MCF 10A (cell line): ENCODE data around the gene RPS28. TPM values are rescaled to one million over a fixed set of nuclear protein-coding genes. Genes with fewer than 3 reads are reported as not detected.
A peak's percentile ranks its signal among the peaks of the same experiment; 100 is the strongest.

Experiments used
- BruUV-seq: library from RNA; stranded (reverse); fragments of 400-500 nt; replicated peaks from 2 replicates; lab custom pipeline; 2021; lab: Mats Ljungman, UMichigan
- CTCF ChIA-PET: fragments of 300-600 bp; sonication (Branson Sonifier 250); formaldehyde crosslinking; extraction: SDS; loops from one replicate; lab custom pipeline; 2021; ENCODE audit warnings: antibody characterized with exemption, inconsistent platforms; lab: Yijun Ruan, JAX
- POLR2A ChIA-PET: fragments of 300-600, 350-650 bp; sonication (Branson Sonifier 250); formaldehyde crosslinking; extraction: SDS; loops from one replicate; lab custom pipeline; 2020; ENCODE audit warnings: antibody characterized with exemption, inconsistent platforms; lab: Yijun Ruan, JAX
- DNase-seq: peaks from one replicate; pipeline ENCODE4 v3.0.0-alpha.2; 2018; ENCODE audit not compliant: unreplicated experiment
- H3K27ac Mint-ChIP-seq: one replicate; pipeline ENCODE4 v1.8.0; 2022; ENCODE audit warnings: mild to moderate bottlenecking, low read depth, mixed read lengths; ENCODE audit not compliant: unreplicated experiment
- H3K27me3 Mint-ChIP-seq: one replicate; pipeline ENCODE4 v1.8.0; 2022; ENCODE audit warnings: mixed read lengths; ENCODE audit not compliant: insufficient read depth, unreplicated experiment
- H3K36me3 Mint-ChIP-seq: one replicate; pipeline ENCODE4 v1.8.0; 2022; ENCODE audit warnings: mild to moderate bottlenecking, moderate library complexity, mixed read lengths; ENCODE audit not compliant: insufficient read depth, unreplicated experiment
- H3K4me1 Mint-ChIP-seq: one replicate; pipeline ENCODE4 v1.8.0; 2022; ENCODE audit warnings: mixed read lengths; ENCODE audit not compliant: insufficient read depth, unreplicated experiment
- H3K4me3 Mint-ChIP-seq: one replicate; pipeline ENCODE4 v1.8.0; 2022; ENCODE audit warnings: mild to moderate bottlenecking, moderate library complexity, mixed read lengths; ENCODE audit not compliant: unreplicated experiment
- H3K9me3 Mint-ChIP-seq: one replicate; pipeline ENCODE4 v1.8.0; 2022; ENCODE audit warnings: mixed read lengths; ENCODE audit not compliant: unreplicated experiment
- intact Hi-C: fragments of 100-400 bp; cut with micrococcal nuclease; formaldehyde crosslinking; loops from 2 replicates; pipeline ENCODE4 v1.14.1; 2022
- total RNA-seq: library from RNA; stranded (reverse); gene quantifications from 2 replicates; pipeline ENCODE4 v1.2.3, GENCODE V29; 2022
- TF ChIP-seq, protein P1 (sequence below): fragments of 200-600 bp; IDR thresholded peaks from one replicate; pipeline ENCODE4 v1.8.0; 2022; ENCODE audit warnings: antibody characterized with exemption, mild to moderate bottlenecking; ENCODE audit not compliant: unreplicated experiment

The RPS28 gene
- total RNA-seq, 1 experiment from 2014 or later = 2,362 TPM

- Mint-ChIP-seq H3K27me3 (no peaks in the 10 kb centered on the region), H3K36me3 (peaks cover 58% of the 10 kb centered on the region), H3K4me1 (peaks cover 7% of the 10 kb centered on the region), H3K27ac (peak overlapping the region; percentile 90), H3K4me3 (peak overlapping the region; percentile 88), H3K9me3 (no peaks in the 10 kb centered on the region)
- no peak for DNase-seq
- no TSS peak for BruUV-seq
- ChIA-PET CTCF (interaction anchor here (0.6 to 1.8 kb wide), 3 partner anchors 32 to 66 kb away, joined by 3 to 4 read pairs (median 3); no protein-coding TSS in a partner anchor), POLR2A (interaction anchor here (0.6 to 6.7 kb wide), 14 partner anchors 8 to 1774 kb away, joined by 3 to 70 read pairs (median 5); partner anchors contain the start of genes CD320, HNRNPM, MARCHF2 and RAB11B)
- intact Hi-C loops = no loop called here
- TF ChIP-seq, protein P1, sequence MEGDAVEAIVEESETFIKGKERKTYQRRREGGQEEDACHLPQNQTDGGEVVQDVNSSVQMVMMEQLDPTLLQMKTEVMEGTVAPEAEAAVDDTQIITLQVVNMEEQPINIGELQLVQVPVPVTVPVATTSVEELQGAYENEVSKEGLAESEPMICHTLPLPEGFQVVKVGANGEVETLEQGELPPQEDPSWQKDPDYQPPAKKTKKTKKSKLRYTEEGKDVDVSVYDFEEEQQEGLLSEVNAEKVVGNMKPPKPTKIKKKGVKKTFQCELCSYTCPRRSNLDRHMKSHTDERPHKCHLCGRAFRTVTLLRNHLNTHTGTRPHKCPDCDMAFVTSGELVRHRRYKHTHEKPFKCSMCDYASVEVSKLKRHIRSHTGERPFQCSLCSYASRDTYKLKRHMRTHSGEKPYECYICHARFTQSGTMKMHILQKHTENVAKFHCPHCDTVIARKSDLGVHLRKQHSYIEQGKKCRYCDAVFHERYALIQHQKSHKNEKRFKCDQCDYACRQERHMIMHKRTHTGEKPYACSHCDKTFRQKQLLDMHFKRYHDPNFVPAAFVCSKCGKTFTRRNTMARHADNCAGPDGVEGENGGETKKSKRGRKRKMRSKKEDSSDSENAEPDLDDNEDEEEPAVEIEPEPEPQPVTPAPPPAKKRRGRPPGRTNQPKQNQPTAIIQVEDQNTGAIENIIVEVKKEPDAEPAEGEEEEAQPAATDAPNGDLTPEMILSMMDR = no peak
These were observed 816 bp downstream of the RPS28 start for GRCh38 chr19:8321986-8322637.

DNA sequence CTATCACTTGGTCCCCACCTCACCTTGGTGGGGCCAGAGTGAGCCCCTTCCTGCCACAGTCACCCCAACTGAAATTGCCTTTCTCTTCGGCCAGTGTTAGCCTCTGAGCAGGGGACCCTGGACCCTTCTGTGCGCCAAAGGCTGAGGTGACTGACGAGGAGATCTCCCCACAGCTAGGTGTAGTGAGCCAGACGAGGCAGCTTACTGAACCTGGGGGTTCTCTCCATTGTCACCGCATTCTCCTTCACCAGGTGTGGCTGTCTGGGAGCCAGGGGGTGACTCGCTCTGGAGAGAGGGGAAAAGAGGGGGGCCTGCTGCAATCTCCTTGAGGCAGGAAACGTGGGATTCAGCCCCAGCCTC lies 1.3 kb downstream of the RPS28 start:
- intact Hi-C loops = no loop called here
- H3K4me3 Mint-ChIP-seq = peak overlapping the region; percentile 88
- H3K27me3 Mint-ChIP-seq = no peaks in the 10 kb centered on the region
- no peaks in the 10 kb centered on the region for H3K9me3 Mint-ChIP-seq
- BruUV-seq = no TSS peak
- peaks cover 58% of the 10 kb centered on the region for H3K36me3 Mint-ChIP-seq
- peak overlapping the region; percentile 90 for H3K27ac Mint-ChIP-seq
- H3K4me1 Mint-ChIP-seq = peaks cover 7% of the 10 kb centered on the region
- CTCF ChIA-PET = interaction anchor here (1.8 to 1.9 kb wide), 2 partner anchors 12 to 32 kb away, joined by 4 to 11 read pairs; no protein-coding TSS in a partner anchor
- no peak for DNase-seq
- TF ChIP-seq, protein P1 = no peak
- POLR2A ChIA-PET = interaction anchor here (1.1 to 6.7 kb wide), 4 partner anchors 13 to 123 kb away, joined by 3 to 70 read pairs (median 25); partner anchors contain the start of genes CD320, HNRNPM and MARCHF2

- CTCF ChIA-PET = interaction anchor here (0.6 to 1.9 kb wide), 6 partner anchors 11 to 1946 kb away, joined by 3 to 11 read pairs (median 3); no protein-coding TSS in a partner anchor
- no peak overlapping the region for H3K27ac Mint-ChIP-seq
These were observed 2.5 kb downstream of the RPS28 start for GRCh38 chr19:8323781-8324185.

More at GRCh38 chr19:8323781-8324185, 2.5 kb downstream of the RPS28 start:
- POLR2A ChIA-PET = interaction anchor here (0.6 to 6.7 kb wide), 3 partner anchors 11 to 471 kb away, joined by 3 to 70 read pairs (median 20); partner anchors contain the start of gene HNRNPM
- no peaks in the 10 kb centered on the region for H3K27me3 Mint-ChIP-seq
- no peak overlapping the region for H3K4me3 Mint-ChIP-seq
- no TSS peak for BruUV-seq
- intact Hi-C loops = no loop called here
- H3K9me3 Mint-ChIP-seq = no peaks in the 10 kb centered on the region
- peaks cover 7% of the 10 kb centered on the region for H3K4me1 Mint-ChIP-seq
- TF ChIP-seq, protein P1 = no peak
- DNase-seq = no peak
- peaks cover 58% of the 10 kb centered on the region for H3K36me3 Mint-ChIP-seq
